ENCODE data around the gene SYCE1.
"Not testable (repeated sequence)": the region's sequence is repeated elsewhere in the genome, so short reads cannot be mapped to it uniquely, and the experiment has no call there.

The SYCE1 gene

GRCh38 chr10:133565441-133566294 lies at the start of gene SYCE1:
SYCE1 (minus strand) TSS chr10:133565583; CDS start chr10:133565529, 54 bp downstream.
- no peak for DNase-seq

GRCh38 chr10:133614830-133615580 lies 49.6 kb upstream of the SYCE1 start:
- no peak for DNase-seq

GRCh38 chr10:133613699-133614098 lies 48.3 kb upstream of the SYCE1 start:
- DNase-seq, result no peak

GRCh38 chr10:133611079-133611478 lies 45.7 kb upstream of the SYCE1 start:
- DNase-seq, result no peak

- no peak for DNase-seq
Observed at GRCh38 chr10:133608855-133609254, 43.5 kb upstream of the SYCE1 start.

- DNase-seq, result not testable (repeated sequence)
Observed at GRCh38 chr10:133603434-133603833, 38.1 kb upstream of the SYCE1 start.

- DNase-seq, result no peak
Observed at GRCh38 chr10:133600657-133601056, 35.3 kb upstream of the SYCE1 start.

- DNase-seq, result not testable (repeated sequence)
Observed at GRCh38 chr10:133599869-133600268, 34.5 kb upstream of the SYCE1 start.

- DNase-seq, result no peak
Observed at GRCh38 chr10:133592716-133593115, 27.3 kb upstream of the SYCE1 start.

- DNase-seq, result no peak
Observed at GRCh38 chr10:133590970-133591359, 25.6 kb upstream of the SYCE1 start.

- no peak for DNase-seq
Observed at GRCh38 chr10:133590226-133590969, 25.0 kb upstream of the SYCE1 start.

GRCh38 chr10:133577037-133577436 lies 11.7 kb upstream of the SYCE1 start:
- not testable (repeated sequence) for DNase-seq

- DNase-seq, result not testable (repeated sequence)
Observed at GRCh38 chr10:133573460-133573859, 8.1 kb upstream of the SYCE1 start.

GRCh38 chr10:133572055-133572454 lies 6.7 kb upstream of the SYCE1 start:
- not testable (repeated sequence) for DNase-seq

GRCh38 chr10:133569801-133570200 lies 4.4 kb upstream of the SYCE1 start:
- not testable (repeated sequence) for DNase-seq

- DNase-seq, result peak; percentile 28
Observed at GRCh38 chr10:133568831-133569527, 3.6 kb upstream of the SYCE1 start.

GRCh38 chr10:133568287-133568614 lies 2.9 kb upstream of the SYCE1 start:
- no peak for DNase-seq

- DNase-seq, result no peak
Observed at GRCh38 chr10:133567609-133568286, 2.4 kb upstream of the SYCE1 start.

- DNase-seq, result no peak
Observed at GRCh38 chr10:133567119-133567518, 1.7 kb upstream of the SYCE1 start.

- DNase-seq, result no peak
Observed at GRCh38 chr10:133564816-133565215, 567 bp downstream of the SYCE1 start.

GRCh38 chr10:133559216-133559615 lies 6.2 kb downstream of the SYCE1 start:
- no peak for DNase-seq

GRCh38 chr10:133557381-133557780 lies 8.0 kb downstream of the SYCE1 start:
- DNase-seq, result no peak

Measured in retina (tissue), 1 donor.